Measurements from ENCODE around the gene DEFB108B.
"Not testable (repeated sequence)": the region's sequence is repeated elsewhere in the genome, so short reads cannot be mapped to it uniquely, and the experiment has no call there.

Gene DEFB108B

GRCh38 chr11:71832811-71833210, at the start of gene DEFB108B:
TSS of gene DEFB108B (plus strand) at chr11:71833200. CDS start at chr11:71833200, 0 bp downstream.
- not testable (repeated sequence) for DNase-seq

DNA sequence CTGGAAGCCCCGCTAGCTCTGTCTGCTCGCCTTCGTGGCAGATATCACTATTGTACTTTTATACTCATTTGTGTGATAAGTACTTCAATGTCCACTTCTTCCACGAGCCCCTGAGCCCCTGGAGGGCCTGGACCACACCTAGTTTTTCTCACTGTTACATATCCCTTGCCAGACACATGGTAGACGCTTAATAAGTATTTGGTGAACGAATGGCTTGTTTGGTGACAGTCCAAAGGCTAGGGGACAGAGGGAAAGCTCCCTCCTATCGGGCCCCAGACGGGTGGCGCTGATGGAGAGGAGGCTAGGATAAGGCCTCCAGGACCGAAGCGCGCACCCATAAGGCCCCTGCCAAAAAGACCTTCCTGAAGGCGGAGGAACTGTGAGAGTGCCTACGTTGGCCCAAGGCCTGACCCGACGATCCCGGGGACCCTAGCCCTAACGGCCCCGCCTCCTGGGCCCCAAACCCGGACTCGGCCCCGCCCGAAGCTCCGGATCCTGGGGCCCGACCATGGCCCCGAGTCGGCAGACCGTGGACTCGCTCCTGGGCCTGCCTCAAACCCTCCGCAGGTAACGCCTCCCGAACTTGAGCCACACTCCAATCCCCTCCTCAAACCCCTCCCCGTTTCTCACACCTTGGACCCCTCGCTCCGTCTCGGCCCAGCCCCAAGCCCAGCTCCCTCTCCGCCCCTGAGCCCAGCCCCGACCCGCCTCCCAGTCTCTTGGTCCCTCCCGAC, 46.7 kb upstream of the DEFB108B start:
- DNase-seq: peak; percentile 93 to 94

DNA sequence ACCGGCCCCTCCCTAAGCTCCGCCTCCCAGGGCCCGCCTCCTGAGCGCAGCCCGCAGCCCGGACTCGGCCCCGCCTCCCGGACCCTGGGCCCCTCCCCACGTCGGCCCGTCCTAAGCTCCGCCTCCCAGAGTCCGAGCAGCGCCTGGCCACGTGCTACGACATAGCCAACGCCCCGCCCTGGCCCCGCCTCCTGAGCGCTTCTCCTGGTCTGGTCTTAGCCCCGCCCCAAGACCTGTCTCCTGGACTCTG, 46.2 kb upstream of the DEFB108B start:
- DNase-seq: peak in 1 of 2 experiments; percentile 95

- DNase-seq: peak; percentile 96
Measured at GRCh38 chr11:71787098-71787823, 45.7 kb upstream of the DEFB108B start.

GRCh38 chr11:71787824-71788454, 45.1 kb upstream of the DEFB108B start:
- not testable (repeated sequence) for DNase-seq

DNA sequence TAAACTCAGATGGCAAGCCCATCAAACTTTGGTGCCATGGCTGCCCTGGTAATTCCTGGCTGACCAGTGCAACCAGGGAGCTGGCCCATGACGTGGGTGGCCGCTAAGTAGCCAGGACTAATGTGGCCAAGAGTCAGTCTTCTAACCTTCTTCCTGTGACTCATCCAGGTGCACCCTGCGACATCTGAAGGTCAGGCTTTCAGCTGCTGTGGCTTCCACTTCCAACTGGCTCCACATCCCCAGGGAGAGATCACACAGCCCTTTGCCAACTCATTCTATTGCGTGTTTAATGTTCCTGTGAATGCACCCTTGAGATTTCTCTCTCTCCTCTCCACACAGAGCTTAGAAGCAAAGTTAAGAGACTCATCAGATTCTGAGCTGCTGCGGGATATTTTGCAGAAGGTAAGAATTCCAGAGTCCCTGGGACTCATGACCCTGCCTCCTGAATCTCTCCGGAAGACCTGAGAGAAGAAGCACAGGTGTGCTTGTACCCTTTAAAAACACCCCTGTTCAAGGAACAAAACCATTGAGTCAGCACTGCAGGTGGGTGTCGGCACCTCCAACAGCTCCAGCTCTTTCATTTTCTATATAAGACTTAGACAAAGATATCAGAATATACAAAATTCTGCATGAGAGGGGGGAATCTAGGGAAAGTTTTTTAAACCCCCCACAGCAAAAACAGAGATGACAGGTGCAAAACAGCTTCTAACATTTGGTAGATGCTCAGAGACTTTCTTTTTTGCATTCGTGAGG, 43.4 kb upstream of the DEFB108B start:
- peak in 1 of 2 experiments; percentile 36 for DNase-seq

GRCh38 chr11:71791111-71791510, 41.9 kb upstream of the DEFB108B start:
- peak; percentile 37 to 52 for DNase-seq

GRCh38 chr11:71792621-71793235, 40.3 kb upstream of the DEFB108B start:
- DNase-seq: peak in 1 of 2 experiments; percentile 12

DNA sequence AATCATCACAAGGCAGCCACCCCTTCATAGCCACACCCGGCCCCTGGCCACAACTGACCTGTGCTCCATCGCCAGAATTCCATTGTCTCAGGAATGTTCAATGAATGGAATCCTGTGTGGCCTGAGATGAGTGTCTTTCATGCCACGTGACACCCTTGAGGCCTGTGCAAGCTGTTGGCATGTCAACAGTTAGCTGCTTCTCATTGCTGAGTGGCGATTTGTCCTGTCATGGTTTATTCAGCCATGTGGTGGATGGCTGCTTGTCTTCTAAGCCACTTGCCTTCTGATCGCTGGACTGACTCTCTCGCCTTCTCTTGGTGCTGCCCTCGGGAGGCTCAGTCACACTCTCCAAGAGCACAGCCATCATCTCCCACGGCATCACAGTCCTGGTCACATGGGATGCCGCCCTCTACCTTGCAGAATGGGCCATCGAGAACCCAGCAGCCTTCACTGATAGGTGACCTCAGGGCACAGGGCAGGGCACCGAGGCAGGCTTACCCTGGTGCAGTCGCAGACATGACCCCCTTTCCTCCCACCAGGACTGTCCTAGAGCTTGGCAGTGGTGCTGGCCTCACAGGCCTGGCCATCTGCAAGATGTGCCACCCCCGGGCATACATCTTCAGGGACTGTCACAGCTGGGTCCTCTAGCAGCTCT, 38.5 kb upstream of the DEFB108B start:
- DNase-seq: not testable (repeated sequence)

DNA sequence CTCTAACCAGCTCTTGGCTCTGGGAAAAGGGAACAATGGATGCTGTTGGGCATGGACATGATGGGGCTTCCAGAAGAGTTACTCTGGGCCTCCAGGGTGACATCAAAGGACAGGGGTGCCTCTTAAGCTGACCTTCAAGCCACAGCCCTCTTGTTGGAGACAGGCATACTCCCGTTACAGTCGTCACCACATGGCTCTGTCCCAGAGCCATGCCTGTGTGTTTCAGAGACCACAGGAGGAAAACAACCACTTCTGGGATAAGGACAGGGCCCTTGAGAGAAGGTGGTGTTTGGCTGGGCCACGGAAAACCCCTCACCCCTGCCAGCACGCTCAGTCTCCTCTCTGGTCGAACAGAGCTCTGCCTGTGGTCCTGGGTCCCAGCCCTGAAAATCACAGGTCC, 37.8 kb upstream of the DEFB108B start:
- DNase-seq: not testable (repeated sequence)

DNA sequence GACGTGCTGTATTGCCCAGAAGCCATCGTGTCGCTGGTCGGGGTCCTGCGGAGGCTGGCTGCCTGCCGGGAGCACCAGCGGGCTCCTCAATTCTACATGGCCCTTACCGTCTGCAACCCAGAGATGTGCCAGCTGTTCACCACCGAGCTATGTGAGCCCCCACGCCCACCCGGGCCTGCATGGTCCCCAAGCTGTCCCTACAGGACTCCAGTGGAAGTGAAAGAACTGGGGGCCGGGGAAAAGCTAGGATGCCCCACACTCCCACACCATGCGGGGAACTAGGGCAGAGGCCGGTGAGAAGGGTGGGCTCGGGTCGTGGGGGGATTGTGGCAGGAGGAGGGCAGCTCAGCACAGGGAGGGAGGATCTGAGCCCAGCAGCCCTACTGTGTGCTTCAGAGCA, 37.0 kb upstream of the DEFB108B start:
- not testable (repeated sequence) for DNase-seq

- not testable (repeated sequence) for DNase-seq
Measured at GRCh38 chr11:71796781-71797180, 36.2 kb upstream of the DEFB108B start.

- not testable (repeated sequence) for DNase-seq
Measured at GRCh38 chr11:71799556-71800128, 33.4 kb upstream of the DEFB108B start.

- peak; percentile 66 to 85 for DNase-seq
Measured at GRCh38 chr11:71800335-71800953, 32.6 kb upstream of the DEFB108B start.

GRCh38 chr11:71801026-71801425, 32.0 kb upstream of the DEFB108B start:
- not testable (repeated sequence) for DNase-seq

GRCh38 chr11:71802874-71803273, 30.1 kb upstream of the DEFB108B start:
- not testable (repeated sequence) for DNase-seq

DNA sequence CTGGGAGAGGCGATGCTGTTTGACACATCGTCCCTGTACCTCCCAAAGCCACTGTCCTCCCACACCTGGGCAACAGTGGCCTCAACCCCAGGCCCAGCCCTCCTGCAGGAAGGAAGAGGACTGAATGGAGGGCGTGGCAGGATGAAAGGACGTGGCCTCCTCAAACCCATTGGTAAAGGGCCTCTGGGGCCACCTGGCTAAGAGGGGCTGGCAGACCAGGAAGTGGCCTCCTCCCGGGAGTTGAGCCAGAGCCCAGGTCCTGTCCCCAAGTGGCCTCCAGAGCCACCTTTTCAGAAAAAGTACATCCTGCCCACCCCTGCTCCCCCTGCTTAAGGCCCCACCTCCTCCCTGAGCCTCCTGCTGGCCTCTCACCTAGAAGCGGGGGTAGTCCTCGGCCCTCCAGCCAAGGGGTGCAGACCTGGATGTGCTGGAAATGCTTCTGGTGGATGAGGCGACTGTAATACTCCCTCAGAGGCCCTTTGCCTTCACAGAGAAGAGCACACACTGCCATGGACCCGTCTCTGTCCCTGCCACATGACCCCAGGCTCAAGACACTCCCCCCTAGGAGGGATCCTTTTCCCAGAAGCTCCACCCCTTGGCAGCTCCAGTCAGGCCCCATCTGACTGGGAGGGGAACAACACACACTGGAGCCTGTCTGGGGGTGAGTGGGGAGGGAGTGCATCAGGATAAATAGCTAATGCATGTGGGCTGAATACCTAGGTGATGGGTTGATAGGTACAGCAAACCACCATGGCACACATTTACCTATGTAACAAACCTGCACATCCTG, 28.6 kb upstream of the DEFB108B start:
- DNase-seq: not testable (repeated sequence)

- DNase-seq: not testable (repeated sequence)
Measured at GRCh38 chr11:71812529-71812928, 20.5 kb upstream of the DEFB108B start.

- peak in 1 of 2 experiments; percentile 38 for DNase-seq
Measured at GRCh38 chr11:71813481-71814355, 19.3 kb upstream of the DEFB108B start.

Measured in NCI-H187 (cell line).